Hematopoietic multipotent progenitor cell treated with erythropoietin and hydrocortisone succinate and interleukin-3 and kit ligand, for 8 days (in vitro differentiated cells): ENCODE results near the gene TRAP1.

Experiments
- DNase-seq: peaks from one replicate; pipeline ENCODE4 v3.0.0-alpha.2; 2015

The TRAP1 gene

GRCh38 chr16:3712861-3713372 lies 4.4 kb downstream of the TRAP1 start:
- no peak for DNase-seq

- DNase-seq: no peak
These were observed 10.9 kb downstream of the TRAP1 start for GRCh38 chr16:3706253-3707012.

DNA sequence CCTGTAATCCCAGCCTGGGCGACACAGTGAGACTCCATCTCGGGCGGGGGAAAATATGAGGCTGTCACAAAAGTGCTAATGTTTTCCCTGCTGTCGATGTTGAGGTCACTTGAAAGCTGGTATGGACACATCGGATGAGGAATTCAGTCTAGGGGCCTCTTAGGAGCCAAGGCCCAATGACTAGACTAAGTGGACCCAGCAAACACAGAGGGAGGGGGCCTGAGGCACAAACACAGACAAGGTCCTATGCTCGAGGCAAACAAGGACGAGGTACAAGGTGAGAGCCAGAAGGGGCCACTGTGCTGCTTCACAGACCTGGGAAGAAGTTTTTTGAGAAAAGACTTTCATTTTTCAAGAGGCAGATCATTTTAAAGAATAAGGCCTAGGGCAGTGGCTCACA lies 15.2 kb downstream of the TRAP1 start:
- DNase-seq: no peak

GRCh38 chr16:3701531-3701930 lies 15.8 kb downstream of the TRAP1 start:
- no peak for DNase-seq

GRCh38 chr16:3698941-3699340 lies 18.4 kb downstream of the TRAP1 start:
- DNase-seq: peak; percentile 70

- DNase-seq: peak; percentile 73
These were observed 20.7 kb downstream of the TRAP1 start for GRCh38 chr16:3696425-3697218.

DNA sequence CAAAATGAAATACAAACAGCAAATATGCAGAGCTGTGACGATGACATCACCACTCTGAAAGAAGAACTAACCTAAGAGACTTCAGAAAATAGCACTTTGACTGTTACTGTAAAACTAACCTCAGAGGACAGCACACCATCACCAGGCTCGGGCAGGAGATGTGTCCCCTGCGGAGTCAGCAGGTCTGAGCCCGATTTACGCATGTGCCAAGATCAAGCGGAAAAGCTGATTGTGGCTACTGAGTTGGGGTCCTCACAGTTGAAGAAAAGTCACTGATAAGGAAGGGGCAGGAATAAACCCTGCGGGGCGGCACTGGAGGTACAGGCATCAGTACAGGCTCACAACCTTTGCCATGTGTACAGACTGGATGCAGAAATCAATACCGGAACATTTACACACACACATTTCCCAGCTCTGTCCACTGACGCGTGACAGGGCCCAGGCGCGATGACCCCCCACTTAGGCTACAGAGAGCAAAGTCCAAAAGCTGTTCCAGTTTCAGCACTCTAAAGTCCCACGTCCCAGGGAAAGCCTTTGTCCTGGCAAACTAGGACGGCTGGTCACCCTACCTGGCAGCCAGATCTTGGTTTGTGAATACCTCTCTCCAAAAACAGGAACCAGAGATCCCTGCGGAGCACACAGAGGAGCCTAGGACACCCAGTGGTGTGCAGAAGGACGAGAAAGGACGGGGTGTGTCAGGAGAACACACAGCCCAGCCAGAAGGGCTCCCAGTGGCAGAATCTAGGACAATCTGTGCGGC lies 21.5 kb downstream of the TRAP1 start:
- no peak for DNase-seq

- no peak for DNase-seq
These were observed 23.3 kb downstream of the TRAP1 start for GRCh38 chr16:3694051-3694450.

- DNase-seq: no peak
These were observed 25.6 kb downstream of the TRAP1 start for GRCh38 chr16:3691761-3692160.

DNA sequence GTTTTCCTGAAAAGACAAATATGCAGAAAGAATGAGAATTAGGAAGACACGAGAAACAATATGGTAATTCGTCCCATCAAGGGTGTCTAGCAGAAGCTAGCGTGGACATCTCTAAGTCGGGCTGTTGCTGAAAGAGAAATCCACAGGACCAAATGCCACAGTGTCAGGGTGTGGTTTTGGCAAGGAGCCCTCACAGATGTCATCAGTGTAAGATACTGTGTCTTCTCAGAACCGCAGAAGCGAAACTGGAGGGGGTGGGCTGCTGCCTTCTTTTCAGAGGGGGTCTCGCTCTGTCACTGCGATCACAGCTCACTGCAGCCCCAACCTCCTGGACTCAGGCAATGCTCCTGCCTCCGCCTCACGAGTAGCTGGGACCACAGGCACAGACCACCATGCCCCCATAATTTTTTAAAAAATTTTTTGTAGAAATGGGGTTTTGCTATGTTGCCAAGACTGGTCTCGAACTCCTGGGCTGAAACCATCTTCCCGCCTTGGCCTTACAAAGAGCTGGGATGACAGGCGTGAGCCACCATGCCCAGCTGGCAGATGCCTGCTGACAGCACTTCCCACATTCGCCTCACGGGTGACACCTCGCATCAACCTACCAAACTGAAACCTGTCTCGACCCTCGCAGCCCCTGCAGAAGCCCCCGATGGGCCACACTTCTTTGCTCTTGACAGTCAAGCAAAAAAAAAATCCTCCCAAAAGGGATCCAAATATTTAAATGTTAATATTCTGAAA lies 26.2 kb downstream of the TRAP1 start:
- peak; percentile 69 for DNase-seq

DNA sequence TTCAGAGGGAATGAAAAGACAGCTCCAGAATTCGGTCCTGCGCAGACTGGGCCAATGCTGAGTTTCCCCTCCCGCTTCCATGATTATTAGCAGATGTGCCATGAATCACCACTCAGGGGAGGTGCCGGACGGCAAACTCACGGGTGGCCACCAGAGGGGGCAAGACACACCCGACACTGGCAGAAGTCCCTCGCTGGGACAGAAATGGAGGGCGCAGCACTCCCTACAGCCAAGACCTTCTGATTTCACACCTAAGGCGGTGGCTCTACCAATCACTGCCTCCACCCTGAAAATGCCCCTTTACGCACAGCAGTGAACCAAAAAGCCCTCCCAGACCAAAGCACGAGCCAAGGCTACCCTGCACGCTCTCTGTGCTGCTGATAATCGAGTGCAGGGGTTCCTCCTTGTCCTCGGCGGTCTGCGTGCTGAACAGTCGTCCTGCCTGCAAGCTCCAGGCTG lies 26.8 kb downstream of the TRAP1 start:
- DNase-seq: peak; percentile 84

GRCh38 chr16:3689731-3690130 lies 27.6 kb downstream of the TRAP1 start:
- no peak for DNase-seq

DNA sequence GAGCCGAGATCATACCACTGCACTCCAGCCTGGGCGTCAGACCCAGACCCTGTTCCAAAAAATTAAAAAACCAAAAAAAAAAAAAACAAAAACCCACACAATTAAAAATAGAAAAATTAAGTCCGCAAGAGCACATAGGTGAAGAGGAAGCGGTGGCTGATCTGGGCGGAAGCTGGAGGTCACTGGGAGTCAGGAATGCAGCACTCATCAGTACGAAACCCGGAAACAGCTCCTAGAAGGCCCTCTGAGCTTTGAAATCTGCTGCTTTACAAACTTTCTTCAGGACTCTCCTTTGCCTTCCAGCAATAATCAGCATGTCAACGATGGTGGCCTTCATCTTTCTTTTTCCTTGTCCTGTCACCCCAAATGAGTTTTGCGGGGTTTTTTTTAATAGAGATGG lies 29.5 kb downstream of the TRAP1 start:
- no peak for DNase-seq

GRCh38 chr16:3687021-3687420 lies 30.3 kb downstream of the TRAP1 start:
- no peak for DNase-seq

GRCh38 chr16:3681206-3681605 lies 36.1 kb downstream of the TRAP1 start:
- DNase-seq: no peak

- DNase-seq: no peak
These were observed 39.3 kb downstream of the TRAP1 start for GRCh38 chr16:3677994-3678393.

- no peak for DNase-seq
These were observed 41.7 kb downstream of the TRAP1 start for GRCh38 chr16:3675601-3676130.

DNA sequence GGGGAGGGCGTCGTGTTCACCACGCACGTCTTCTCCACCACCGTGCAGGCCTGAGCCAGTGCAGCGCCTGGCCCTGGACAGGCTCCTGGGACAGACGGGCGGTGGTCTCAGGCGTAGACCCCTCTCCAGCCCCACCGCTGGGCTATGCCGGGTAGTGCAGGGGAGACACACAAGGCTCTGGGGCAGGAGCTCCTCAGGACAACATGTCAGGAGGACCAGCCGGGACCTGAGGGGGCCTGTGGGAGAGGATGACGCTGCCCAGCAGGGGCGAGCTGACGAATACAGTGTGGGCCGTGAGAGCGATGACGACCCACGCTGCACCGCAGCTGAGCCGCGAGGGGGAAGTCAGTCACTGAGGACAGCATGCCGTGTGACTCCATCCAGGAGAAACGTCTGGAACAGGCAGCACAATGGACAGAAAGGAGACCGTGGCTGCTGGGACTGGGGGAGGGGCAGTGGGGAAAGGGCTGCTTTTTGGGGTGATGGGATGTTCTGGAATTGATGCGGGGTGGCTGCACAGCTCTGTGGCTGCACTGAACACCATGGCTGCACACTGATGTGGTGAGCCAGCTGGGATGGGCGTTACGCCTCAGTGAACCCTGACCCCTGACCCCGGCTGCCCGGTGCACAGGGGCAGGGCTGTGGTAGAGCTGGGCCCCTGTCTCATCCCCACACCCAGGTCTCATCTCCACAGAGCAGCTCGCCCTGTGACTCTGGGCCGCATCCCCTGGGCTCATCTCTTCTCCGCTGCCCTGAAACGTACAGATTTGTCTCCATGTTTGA lies 42.6 kb downstream of the TRAP1 start:
- no peak for DNase-seq

DNA sequence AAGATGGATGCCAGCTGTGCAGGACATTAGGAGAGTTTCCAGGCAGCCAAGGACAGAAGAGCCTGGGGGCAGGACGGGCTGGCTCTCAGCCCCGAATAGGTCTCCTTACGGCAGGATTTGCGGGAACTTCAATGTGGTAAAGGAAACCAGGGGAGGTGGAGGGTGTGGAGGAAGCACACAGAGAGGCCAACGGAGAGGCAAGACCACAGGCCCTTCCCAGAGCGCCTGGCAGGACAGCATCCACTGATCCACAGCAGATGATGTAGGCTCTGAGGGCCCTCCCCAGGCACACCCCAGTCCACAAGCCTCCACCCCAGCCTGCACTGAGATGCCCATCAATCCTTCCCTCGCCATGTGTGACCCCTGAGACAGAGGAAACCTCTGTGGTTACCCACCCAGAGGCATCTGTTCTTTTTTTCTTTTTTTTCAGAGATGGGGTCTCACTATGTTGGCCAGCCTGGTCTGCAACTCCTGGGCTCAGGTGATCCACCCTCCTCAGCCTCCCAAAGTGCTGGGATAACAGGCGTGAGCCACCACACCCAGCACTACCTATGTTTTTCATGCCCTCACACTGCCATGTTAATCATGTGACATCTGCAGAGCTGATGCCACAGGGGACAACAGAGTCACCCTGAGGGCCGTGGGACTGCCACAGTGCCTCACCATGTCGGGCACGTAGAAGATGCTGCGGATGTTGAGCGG lies 43.5 kb downstream of the TRAP1 start:
- no peak for DNase-seq

DNA sequence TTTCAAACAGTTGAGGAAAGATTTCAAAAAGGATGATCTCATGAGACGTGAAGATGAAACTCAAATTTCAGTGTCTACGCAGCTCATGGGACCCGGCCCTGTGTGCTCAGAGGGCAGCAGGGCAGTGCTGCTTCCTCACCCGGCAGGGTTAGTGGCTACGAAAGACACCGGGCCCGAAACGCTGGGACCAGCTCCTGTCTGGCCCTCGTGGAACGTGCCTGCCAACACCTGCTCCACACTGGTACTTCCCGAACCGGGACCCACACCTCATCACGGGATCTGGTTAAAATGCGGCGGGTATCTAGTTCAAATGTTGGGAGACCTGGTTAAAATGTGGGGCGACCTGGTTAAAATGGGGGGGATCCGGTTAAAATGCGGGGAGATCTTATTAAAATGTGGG lies 44.1 kb downstream of the TRAP1 start:
- DNase-seq: no peak

DNA sequence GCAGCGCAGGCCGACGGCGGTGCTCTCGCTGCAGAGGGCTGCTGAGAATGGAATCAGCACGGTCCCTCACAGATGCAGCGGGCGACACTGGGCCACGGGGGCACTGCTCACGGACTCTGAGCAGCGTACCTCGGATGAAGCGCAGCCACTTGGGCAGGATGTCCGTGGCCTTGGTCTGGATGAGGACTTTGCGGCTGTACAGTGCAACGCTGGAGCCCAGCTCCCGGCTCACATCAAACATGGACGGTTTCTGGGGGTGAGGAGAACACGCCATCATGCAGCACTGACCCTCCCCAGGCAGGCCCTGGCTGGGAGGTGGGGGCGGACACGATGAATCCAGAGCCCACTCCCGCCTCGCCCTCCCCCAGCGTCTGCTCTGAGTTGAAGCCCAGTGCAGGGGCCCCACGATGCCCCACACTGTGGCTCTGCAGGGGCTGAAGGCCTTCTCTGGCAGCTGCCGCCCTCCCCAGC lies 44.7 kb downstream of the TRAP1 start:
- no peak for DNase-seq
